Motor neuron (in vitro differentiated cells): ENCODE data around the gene NDUFS7. TPM values are rescaled to one million over a fixed set of nuclear protein-coding genes. Genes with fewer than 3 reads are reported as not detected.
A peak's percentile ranks its signal among the peaks of the same experiment; 100 is the strongest.
"Not testable (repeated sequence)": the region's sequence is repeated elsewhere in the genome, so short reads cannot be mapped to it uniquely, and the experiment has no call there.

Source experiments
- ATAC-seq, 8 experiments: fragments of 200-7000 bp; cut with Tn5 transposase; replicated peaks in 6 of 8; 2 replicates each; pipeline ENCODE4 v1.8.0; 2021; ENCODE audit warnings: mild to moderate bottlenecking in 8 of 8, moderate library complexity in 8 of 8
- H3K27ac ChIP-seq, 2 donors: fragments of 250-450 bp; sonication (Bioruptor Pico); 2 replicates each; pipeline ENCODE4 v1.9.0; 2021; ENCODE audit warnings: antibody characterized with exemption in 2 of 2, mild to moderate bottlenecking in 2 of 2, moderate library complexity in 1 of 2
- H3K4me1 ChIP-seq, 2 donors: fragments of 250-450 bp; sonication (Bioruptor Pico); replicated peaks in 1 of 2; 2 replicates each; pipeline ENCODE4 v1.6.1; 2021; ENCODE audit warnings: antibody characterized with exemption in 2 of 2, mild to moderate bottlenecking in 2 of 2, moderate library complexity in 1 of 2
- H3K4me3 ChIP-seq, 5 donors: fragments of 250-450 bp; sonication (Bioruptor Pico); 2 replicates each; pipeline ENCODE4 v1.9.0; 2021; ENCODE audit warnings: antibody characterized with exemption in 5 of 5, mild to moderate bottlenecking in 5 of 5, moderate library complexity in 4 of 5
- WGBS, 10 experiments: fragments of 450-650 bp; shearing (Covaris generic); methylation state at CpG; one replicate each; pipeline ENCODE4 v1.0.0; 2022; 5-methylcytosine and 5-hydroxymethylcytosine counted together
- in situ Hi-C, 9 experiments: fragments of 400-800 bp; cut with MboI; loops; one replicate each; pipeline ENCODE4 v1.15.0; 2021; ENCODE audit warnings: low sequenced_read_pairs in 9 of 9, low pct_unique_long_range_greater_than_20kb in 2 of 9; ENCODE audit not compliant: unreplicated experiment in 9 of 9
- total RNA-seq, 8 experiments: library from RNA; unstranded; fragments of 300-600 nt; gene quantifications; 2 replicates each; pipeline versions ENCODE4 v1.2.3 to v1.2.4, GENCODE V29; 2022

Gene NDUFS7
- total RNA-seq, 8 experiments from 2014 or later = 82.8 to 117 (median 89.1) TPM

DNA sequence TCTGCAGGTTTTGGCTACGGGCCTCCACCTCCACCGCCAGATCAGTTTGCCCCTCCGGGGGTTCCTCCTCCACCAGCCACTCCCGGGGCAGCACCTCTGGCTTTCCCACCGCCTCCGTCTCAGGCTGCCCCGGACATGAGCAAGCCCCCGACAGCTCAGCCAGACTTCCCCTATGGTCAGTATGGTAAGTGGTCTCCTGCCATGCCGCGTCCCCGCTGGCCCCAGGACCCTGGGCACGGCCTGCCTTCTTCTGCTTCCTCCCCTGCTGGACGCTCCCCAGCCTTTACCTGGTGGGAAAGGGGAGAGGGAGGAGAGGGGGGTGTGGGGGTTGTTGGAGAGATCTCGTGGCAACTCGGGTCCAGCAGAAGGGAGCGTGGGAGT is 48.8 kb downstream of the NDUFS7 start:
- Histone ChIP-seq H3K4me3 (no peak overlapping the region), H3K27ac (no peak overlapping the region), H3K4me1 (no peaks in the 10 kb centered on the region)
- ATAC-seq = peak in 1 of 8 experiments; percentile 2
- WGBS, 10 experiments = 90 to 100% (median 100%) methylated on average over 1 to 7 of the region's 16 CpGs; no CpG with 5 or more reads in 6 of the 10 experiments
- in situ Hi-C loops = no loop called here

DNA sequence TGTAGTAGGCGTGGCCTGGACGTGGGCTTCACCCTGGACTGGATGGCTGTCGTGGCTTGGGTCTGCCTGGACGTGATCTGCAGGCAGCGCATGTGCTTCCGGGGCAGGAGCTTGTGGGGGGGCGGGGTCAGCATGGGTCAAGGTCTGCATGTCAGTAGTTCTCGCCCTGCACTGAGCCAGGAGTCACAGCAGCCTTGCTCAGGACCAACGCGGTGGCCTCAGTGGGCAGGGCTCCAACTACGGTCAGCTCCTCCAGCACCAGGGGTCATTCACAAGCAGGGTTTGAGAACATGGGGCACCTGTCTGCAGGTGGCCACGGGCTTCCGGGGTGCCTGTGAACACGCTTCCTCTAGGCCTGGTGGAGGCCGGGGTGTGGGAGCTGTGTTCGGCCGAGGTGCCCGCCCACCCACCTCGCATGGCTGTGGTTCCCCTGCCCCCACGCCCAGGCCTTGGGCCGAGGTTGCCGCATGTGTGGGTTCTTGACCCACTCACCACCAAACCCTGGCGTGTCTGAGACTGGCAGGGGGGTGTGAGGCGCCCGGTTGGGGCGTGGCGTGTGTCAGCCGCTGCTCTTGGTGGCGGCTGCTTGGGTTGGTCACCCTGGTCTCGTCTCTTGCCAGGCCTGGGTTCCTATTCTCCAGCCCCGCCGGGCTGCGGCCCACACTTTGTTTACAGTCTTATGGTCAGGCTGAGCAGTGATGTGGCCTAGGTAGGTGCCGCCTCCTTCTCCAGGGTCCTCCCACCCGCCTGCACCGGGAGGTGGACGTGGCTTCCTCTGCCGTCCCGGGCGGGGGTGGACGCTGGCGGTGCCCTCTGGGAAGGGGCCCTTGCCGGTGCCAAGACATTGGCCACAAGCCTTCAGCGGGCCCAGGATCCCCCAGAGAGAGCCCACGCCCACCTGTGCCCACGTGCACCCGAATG is 49.7 kb downstream of the NDUFS7 start:
- ATAC-seq = no peak
- Histone ChIP-seq H3K4me1 (no peaks in the 10 kb centered on the region), H3K4me3 (no peak overlapping the region), H3K27ac (no peak overlapping the region)
- in situ Hi-C loops = no loop called here
- 60 to 100% (median 87%) methylated on average over 1 to 4 of the region's 47 CpGs; no CpG with 5 or more reads in 5 of the 10 experiments for WGBS, 10 experiments

GRCh38 chr19:1434040-1434366 is 50.3 kb downstream of the NDUFS7 start:
- no peak for ATAC-seq
- in situ Hi-C loops = no loop called here
- no peaks in the 10 kb centered on the region for H3K4me1 ChIP-seq
- no peak overlapping the region for H3K4me3 ChIP-seq
- H3K27ac ChIP-seq = no peak overlapping the region
- WGBS, 10 experiments = 100% methylated on average over 1 of the region's 17 CpGs; no CpG with 5 or more reads in 9 of the 10 experiments

GRCh38 chr19:1434577-1435060 is 50.9 kb downstream of the NDUFS7 start:
- WGBS, 10 experiments = 93 to 100% (median 97%) methylated on average over 2 to 19 of the region's 39 CpGs; no CpG with 5 or more reads in 6 of the 10 experiments
- in situ Hi-C loops = no loop called here

DNA sequence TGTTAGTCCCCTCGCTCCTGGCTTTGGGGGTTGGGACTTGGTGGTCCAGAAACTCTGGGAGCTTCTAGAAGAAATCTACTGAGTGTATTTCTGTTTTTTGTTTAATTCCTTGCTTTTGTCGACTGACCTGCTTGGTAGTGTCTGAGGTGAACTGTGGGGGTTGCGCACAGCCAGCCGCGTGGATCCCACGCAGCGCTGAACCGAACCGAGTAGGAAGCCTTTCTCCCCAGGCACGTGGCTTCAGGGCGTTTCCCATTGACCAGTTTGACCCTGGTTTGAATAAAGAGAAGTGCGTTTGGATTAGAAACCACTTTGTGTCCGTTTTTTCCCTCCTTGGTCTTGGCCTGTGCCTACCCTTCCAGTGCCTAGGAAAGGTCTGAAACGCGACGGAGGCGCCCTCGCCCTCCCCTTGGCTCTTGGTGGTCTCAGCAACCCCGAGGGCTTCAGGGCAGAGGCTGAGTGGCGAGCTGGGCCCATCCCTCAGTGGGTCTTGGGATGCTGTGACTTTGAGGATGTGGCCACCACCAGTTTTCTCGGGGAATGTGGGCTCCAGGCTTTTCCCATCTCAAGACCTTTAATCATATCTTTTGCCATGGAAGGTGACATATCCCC is 51.8 kb downstream of the NDUFS7 start:
- H3K4me1 ChIP-seq = peaks cover 10 to 11% of the 10 kb centered on the region in 2 donors
- ATAC-seq = no peak
- H3K27ac ChIP-seq = no peak overlapping the region
- 78 to 100% (median 88%) methylated on average over 1 to 18 of the region's 21 CpGs for WGBS, 10 experiments
- no peak overlapping the region for H3K4me3 ChIP-seq
- in situ Hi-C loops = no loop called here

More at GRCh38 chr19:1434577-1435060, 50.9 kb downstream of the NDUFS7 start:
- Histone ChIP-seq H3K27ac (no peak overlapping the region), H3K4me1 (peaks cover 4% of the 10 kb centered on the region in 2 donors), H3K4me3 (no peak overlapping the region)
- ATAC-seq = no peak

GRCh38 chr19:1437609-1438008 is 53.9 kb downstream of the NDUFS7 start:
- 34 to 90% (median 74%) methylated on average over 1 to 8 of the region's 8 CpGs for WGBS, 10 experiments
- in situ Hi-C loops = no loop called here
- peaks cover 10 to 11% of the 10 kb centered on the region in 2 donors for H3K4me1 ChIP-seq
- ATAC-seq = no peak
- H3K4me3 ChIP-seq = no peak overlapping the region
- H3K27ac ChIP-seq = no peak overlapping the region

DNA sequence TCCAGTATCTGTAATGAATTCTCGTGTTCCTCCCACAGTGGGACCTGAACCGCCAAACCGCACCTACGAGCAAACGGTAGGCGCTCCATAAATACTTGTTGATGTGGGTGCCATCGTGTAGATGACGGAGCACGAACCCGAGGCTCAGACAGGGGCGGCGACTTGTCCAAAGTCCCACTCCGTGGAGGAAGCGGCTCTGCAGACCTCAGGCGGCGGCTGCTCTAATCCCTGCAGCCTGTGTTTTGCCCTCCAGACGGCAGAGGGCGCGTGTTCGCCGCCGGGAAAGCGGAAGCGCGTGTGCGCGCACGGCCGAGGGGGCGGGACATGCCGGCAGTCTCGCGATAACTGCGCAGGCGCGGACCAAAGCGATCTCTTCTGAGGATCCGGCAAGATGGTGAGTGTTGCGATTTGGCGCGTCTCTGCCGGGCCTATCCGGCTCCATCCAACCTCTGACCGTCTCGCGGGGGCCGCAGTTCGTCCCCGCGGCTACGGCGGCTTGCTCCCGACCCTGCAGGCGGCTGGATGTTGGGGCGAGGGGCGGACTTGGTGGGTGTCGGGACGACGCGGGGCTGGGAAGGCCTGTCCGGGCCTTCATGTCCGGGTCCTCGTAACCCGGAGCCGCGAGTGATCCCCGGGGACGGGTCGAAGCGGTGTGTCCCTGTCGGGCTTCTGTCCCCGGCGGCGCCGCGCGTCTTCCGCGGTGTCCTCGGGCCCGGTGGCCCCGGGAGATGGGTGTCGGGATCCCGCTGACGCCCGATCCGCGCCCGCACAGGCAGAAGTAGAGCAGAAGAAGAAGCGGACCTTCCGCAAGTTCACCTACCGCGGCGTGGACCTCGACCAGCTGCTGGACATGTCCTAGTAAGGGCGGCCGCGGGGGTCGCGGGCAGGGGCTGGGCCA is 54.6 kb downstream of the NDUFS7 start, which contains the start of gene RPS15:
Gene RPS15, plus strand, starts transcription at position 362 of the 898 bp plus-strand sequence. Its CDS starts 30 bp downstream, at position 392.
- WGBS, 10 experiments = 0 to 13% (median 2%) methylated on average over 1 to 22 of the region's 100 CpGs; no CpG with 5 or more reads in 2 of the 10 experiments
- peak within 1 kb of the TSS; percentile 49 to 95 (median 84) for H3K4me3 ChIP-seq
- peaks cover 10 to 11% of the 10 kb centered on the region in 2 donors for H3K4me1 ChIP-seq
- peak within 1 kb of the TSS; percentile 69 to 92 for H3K27ac ChIP-seq
- ATAC-seq = peak; percentile 78 to 89 (median 85)
- in situ Hi-C loops = no loop called here

GRCh38 chr19:1438933-1439354 is 55.2 kb downstream of the NDUFS7 start:
- ATAC-seq = peak in 1 of 8 experiments; percentile 1
- WGBS, 10 experiments = 0 to 3% (median 0%) methylated on average over 1 to 8 of the region's 26 CpGs; no CpG with 5 or more reads in 5 of the 10 experiments

DNA sequence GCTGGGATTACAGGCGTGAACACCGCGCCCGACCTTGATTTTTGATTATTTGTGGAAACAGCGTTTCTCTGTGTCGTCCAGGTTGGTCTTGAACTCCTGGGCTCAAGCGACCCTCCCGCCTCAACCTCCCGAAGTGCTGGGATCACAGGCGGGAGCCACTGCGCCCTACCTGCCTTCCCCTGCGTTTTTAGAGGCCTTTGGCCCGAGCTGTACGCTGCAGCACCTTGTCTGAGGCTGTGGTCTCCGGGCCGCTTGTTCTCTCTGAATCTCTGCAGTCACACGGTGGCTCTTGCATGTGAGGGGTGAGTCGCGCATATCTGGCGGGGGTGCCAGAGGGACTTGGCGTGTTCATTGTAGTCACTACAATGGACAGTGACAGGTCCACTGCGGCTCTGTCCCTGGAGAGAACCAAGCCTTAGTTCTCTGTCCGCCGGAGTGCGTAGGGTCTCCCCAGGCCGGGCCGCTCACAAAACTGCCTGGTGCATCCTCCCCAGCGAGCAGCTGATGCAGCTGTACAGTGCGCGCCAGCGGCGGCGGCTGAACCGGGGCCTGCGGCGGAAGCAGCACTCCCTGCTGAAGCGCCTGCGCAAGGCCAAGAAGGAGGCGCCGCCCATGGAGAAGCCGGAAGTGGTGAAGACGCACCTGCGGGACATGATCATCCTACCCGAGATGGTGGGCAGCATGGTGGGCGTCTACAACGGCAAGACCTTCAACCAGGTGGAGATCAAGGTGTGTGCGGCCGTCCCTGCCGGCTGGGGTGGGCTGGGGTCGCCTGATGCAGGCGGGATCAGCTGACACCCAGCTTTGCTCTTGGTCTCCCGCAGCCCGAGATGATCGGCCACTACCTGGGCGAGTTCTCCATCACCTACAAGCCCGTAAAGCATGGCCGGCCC is 56.1 kb downstream of the NDUFS7 start:
- ATAC-seq, H3K27ac ChIP-seq, in situ Hi-C loops: not testable (repeated sequence)
- peaks cover 10 to 11% of the 10 kb centered on the region in 2 donors for H3K4me1 ChIP-seq
- WGBS, 10 experiments = 0 to 80% (median 70%) methylated on average over 1 to 16 of the region's 57 CpGs; no CpG with 5 or more reads in 3 of the 10 experiments
- H3K4me3 ChIP-seq = peak overlapping the region; percentile 49 to 95 (median 84)

More at GRCh38 chr19:1438933-1439354, 55.2 kb downstream of the NDUFS7 start:
- in situ Hi-C loops = no loop called here
- H3K4me1 ChIP-seq = peaks cover 10 to 11% of the 10 kb centered on the region in 2 donors
- peak overlapping the region; percentile 69 to 92 for H3K27ac ChIP-seq
- peak overlapping the region; percentile 49 to 95 (median 84) for H3K4me3 ChIP-seq

DNA sequence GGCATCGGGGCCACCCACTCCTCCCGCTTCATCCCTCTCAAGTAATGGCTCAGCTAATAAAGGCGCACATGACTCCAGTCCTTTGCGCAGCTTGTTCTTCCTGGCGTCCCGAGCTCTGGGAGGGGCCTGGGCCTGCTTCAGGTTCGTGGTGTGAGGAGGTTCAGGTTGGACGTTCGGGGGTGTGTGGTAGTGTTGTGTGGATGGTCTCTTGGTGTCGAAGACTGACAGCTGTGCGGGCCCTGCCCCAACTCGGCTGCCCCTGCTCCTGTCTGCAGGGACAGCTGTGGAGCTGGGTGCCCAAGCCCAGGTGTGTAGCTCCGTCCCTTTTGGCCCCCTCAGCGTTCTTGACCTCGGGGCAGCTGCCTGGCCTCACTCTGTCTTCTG is 56.7 kb downstream of the NDUFS7 start:
- no peak overlapping the region for H3K4me3 ChIP-seq
- 80% methylated on average over 2 of the region's 15 CpGs; no CpG with 5 or more reads in 9 of the 10 experiments for WGBS, 10 experiments
- no peak for ATAC-seq
- no peak overlapping the region for H3K27ac ChIP-seq
- in situ Hi-C loops = no loop called here
- H3K4me1 ChIP-seq = peaks cover 10 to 11% of the 10 kb centered on the region in 2 donors

DNA sequence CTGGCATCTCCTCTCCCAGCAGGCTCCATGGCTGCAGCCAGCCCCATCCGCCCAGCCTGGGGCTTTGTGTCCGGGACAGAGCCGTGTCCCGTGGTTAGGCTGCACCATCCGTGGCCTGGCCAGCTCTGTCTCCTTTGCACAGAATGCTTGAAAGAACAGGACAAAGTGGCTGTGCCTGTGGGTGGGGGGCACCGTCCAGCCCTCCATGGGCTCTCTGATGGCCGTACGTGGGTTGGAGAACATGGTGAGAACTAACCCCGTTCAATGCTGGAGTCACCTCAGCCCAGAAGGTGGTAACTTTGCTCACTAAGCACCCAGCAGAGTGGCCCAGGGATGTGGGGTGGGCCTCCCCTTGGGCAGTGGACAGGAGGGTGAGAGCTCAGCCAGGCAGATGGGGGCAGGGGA is 57.3 kb downstream of the NDUFS7 start:
- ATAC-seq = no peak
- no peak overlapping the region for H3K4me3 ChIP-seq
- 100% methylated on average over 1 to 2 of the region's 9 CpGs; no CpG with 5 or more reads in 7 of the 10 experiments for WGBS, 10 experiments
- no peak overlapping the region for H3K27ac ChIP-seq
- in situ Hi-C loops = no loop called here
- peaks cover 10 to 11% of the 10 kb centered on the region in 2 donors for H3K4me1 ChIP-seq
